HG03457 (cell line): ENCODE measurements around the gene ZBTB34.
A peak's percentile ranks its signal among the peaks of the same experiment; 100 is the strongest.

ENCODE experiments used
- ATAC-seq: cut with Tn5 transposase; IDR thresholded peaks from one replicate; pipeline ENCODE4 v1.9.1; 2021; ENCODE audit warnings: moderate number of reproducible peaks; ENCODE audit not compliant: unreplicated experiment

Gene ZBTB34

GRCh38 chr9:126875756-126876510, 15.5 kb downstream of the ZBTB34 start:
- no peak for ATAC-seq

- no peak for ATAC-seq
Measured at GRCh38 chr9:126876531-126876930, 16.1 kb downstream of the ZBTB34 start.

- no peak for ATAC-seq
Measured at GRCh38 chr9:126877418-126877817, 17.0 kb downstream of the ZBTB34 start.

GRCh38 chr9:126879288-126879687, 18.8 kb downstream of the ZBTB34 start:
- ATAC-seq = no peak

- ATAC-seq = no peak
Measured at GRCh38 chr9:126880226-126880946, 19.9 kb downstream of the ZBTB34 start.

GRCh38 chr9:126880947-126881332, 20.5 kb downstream of the ZBTB34 start:
- ATAC-seq = no peak

- no peak for ATAC-seq
Measured at GRCh38 chr9:126882746-126883145, 22.3 kb downstream of the ZBTB34 start.

- no peak for ATAC-seq
Measured at GRCh38 chr9:126883636-126884035, 23.2 kb downstream of the ZBTB34 start.

GRCh38 chr9:126885131-126885641, 24.7 kb downstream of the ZBTB34 start:
- no peak for ATAC-seq

- no peak for ATAC-seq
Measured at GRCh38 chr9:126886034-126886822, 25.8 kb downstream of the ZBTB34 start.

GRCh38 chr9:126886897-126887296, 26.5 kb downstream of the ZBTB34 start:
- no peak for ATAC-seq

GRCh38 chr9:126891676-126892075, 31.2 kb downstream of the ZBTB34 start:
- ATAC-seq = no peak

- no peak for ATAC-seq
Measured at GRCh38 chr9:126893079-126893478, 32.6 kb downstream of the ZBTB34 start.

- no peak for ATAC-seq
Measured at GRCh38 chr9:126894052-126894603, 33.7 kb downstream of the ZBTB34 start.

GRCh38 chr9:126902210-126902609, 41.8 kb downstream of the ZBTB34 start:
- no peak for ATAC-seq

GRCh38 chr9:126904586-126904985, 44.1 kb downstream of the ZBTB34 start:
- no peak for ATAC-seq

GRCh38 chr9:126906091-126906490, 45.7 kb downstream of the ZBTB34 start:
- no peak for ATAC-seq

GRCh38 chr9:126907058-126907457, 46.6 kb downstream of the ZBTB34 start:
- ATAC-seq = no peak

- peak; percentile 95 for ATAC-seq
Measured at GRCh38 chr9:126914458-126915280, 54.2 kb downstream of the ZBTB34 start, which contains the start of gene RALGPS1. TSS of gene RALGPS1 (plus strand) at chr9:126914782. CDS start at chr9:126962290, 47,508 bp downstream.

GRCh38 chr9:126915281-126915816, 54.9 kb downstream of the ZBTB34 start:
- no peak for ATAC-seq
